SKM-1 treated with dmso at 0.1 percent for 144 hours (cell line): ENCODE measurements around the gene NPDC1.
A peak's percentile ranks its signal among the peaks of the same experiment; 100 is the strongest.

Experiments
- DNase-seq: peaks from one replicate; lab custom pipeline; 2025; ENCODE audit not compliant: unreplicated experiment; lab: John Stamatoyannopoulos, UW

The NPDC1 gene

GRCh38 chr9:137057545-137057944 lies 11.6 kb upstream of the NPDC1 start:
- DNase-seq: no peak

- DNase-seq: no peak
Observed at GRCh38 chr9:137056739-137057415, 10.9 kb upstream of the NPDC1 start.

- no peak for DNase-seq
Observed at GRCh38 chr9:137055385-137056364, 9.7 kb upstream of the NPDC1 start.

- no peak for DNase-seq
Observed at GRCh38 chr9:137054932-137055384, 9.0 kb upstream of the NPDC1 start.

GRCh38 chr9:137053944-137054931 lies 8.3 kb upstream of the NPDC1 start, which contains the start of gene ENTPD2:
ENTPD2 (minus strand) TSS chr9:137054061; CDS start chr9:137053997, 64 bp downstream.
- no peak for DNase-seq

- no peak for DNase-seq
Observed at GRCh38 chr9:137052998-137053943, 7.3 kb upstream of the NPDC1 start.

- no peak for DNase-seq
Observed at GRCh38 chr9:137052293-137052692, 6.3 kb upstream of the NPDC1 start.

- no peak for DNase-seq
Observed at GRCh38 chr9:137051145-137051724, 5.3 kb upstream of the NPDC1 start.

GRCh38 chr9:137050570-137050969 lies 4.6 kb upstream of the NPDC1 start:
- DNase-seq: no peak

GRCh38 chr9:137049544-137050449 lies 3.8 kb upstream of the NPDC1 start:
- DNase-seq: peak; percentile 52

GRCh38 chr9:137048655-137049543 lies 2.9 kb upstream of the NPDC1 start:
- no peak for DNase-seq

GRCh38 chr9:137045294-137046087 lies 486 bp downstream of the NPDC1 start:
- DNase-seq: no peak

GRCh38 chr9:137044502-137045177 lies 1.3 kb downstream of the NPDC1 start:
- no peak for DNase-seq

GRCh38 chr9:137044037-137044436 lies 1.9 kb downstream of the NPDC1 start:
- no peak for DNase-seq

GRCh38 chr9:137042751-137043727 lies 2.9 kb downstream of the NPDC1 start:
- DNase-seq: no peak
